OCI-LY3 (cell line): Measurements from ENCODE around the gene IFFO2.

Experiments
- H2AFZ ChIP-seq: fragments of 200-600, 300-600 bp; shearing (Covaris generic); 2 replicates; pipeline ENCODE4 v1.6.0; 2014; ENCODE audit warnings: antibody characterized with exemption, low read depth, low read length
- H3K27ac ChIP-seq: fragments of 200-600, 300-600 bp; sonication (generic); 2 replicates; pipeline ENCODE4 v1.5.1; 2014; ENCODE audit warnings: mild to moderate bottlenecking, low read length, moderate library complexity, mixed read lengths
- H3K27me3 ChIP-seq: fragments of 200-600, 300-600 bp; sonication (generic); 2 replicates; pipeline ENCODE4 v1.6.1; 2014; ENCODE audit warnings: low read depth, low read length, mixed read lengths
- H3K36me3 ChIP-seq: fragments of 200-600, 300-600 bp; sonication (generic); replicated peaks from 2 replicates; pipeline ENCODE3; 2014; ENCODE audit warnings: low read depth, low read length, mixed read lengths
- H3K4me1 ChIP-seq: fragments of 300-600, 200-600 bp; sonication (generic); 2 replicates; pipeline ENCODE4 v1.6.1; 2014; ENCODE audit warnings: low read length, mixed read lengths
- H3K4me2 ChIP-seq: fragments of 200-600, 300-600 bp; sonication (generic); 2 replicates; pipeline ENCODE4 v1.6.1; 2014; ENCODE audit warnings: low read length, mixed read lengths
- H3K4me3 ChIP-seq: fragments of 300-600, 200-600 bp; sonication (generic); 2 replicates; pipeline ENCODE4 v1.5.1; 2014; ENCODE audit warnings: antibody characterized with exemption, mild to moderate bottlenecking, low read length, moderate library complexity
- H3K79me2 ChIP-seq: fragments of 300-600, 200-600 bp; shearing (Covaris generic); 2 replicates; pipeline ENCODE4 v1.6.1; 2014; ENCODE audit warnings: mild to moderate bottlenecking, low read length, mixed read lengths
- H3K9ac ChIP-seq: fragments of 300-600, 200-600 bp; shearing (Covaris generic); 2 replicates; pipeline ENCODE4 v1.6.0; 2014; ENCODE audit warnings: mild to moderate bottlenecking, low read length, moderate library complexity
- H3K9me3 ChIP-seq: fragments of 200-600, 300-600 bp; shearing (Covaris generic); 2 replicates; pipeline ENCODE4 v1.6.1; 2014; ENCODE audit warnings: low read length, mixed read lengths; ENCODE audit not compliant: insufficient read depth
- H4K20me1 ChIP-seq: fragments of 200-600, 300-600 bp; sonication (generic); 2 replicates; pipeline ENCODE4 v1.6.1; 2016; ENCODE audit warnings: low read length, mixed read lengths; ENCODE audit not compliant: insufficient read depth
- CTCF ChIP-seq: fragments of 200-600, 300-600 bp; sonication (generic); IDR thresholded peaks from 2 replicates; pipeline ENCODE4 v1.5.1; 2014; ENCODE audit warnings: antibody characterized with exemption, low read length, low read depth
- EZH2phosphoT487 ChIP-seq: fragments of 200-600 bp; shearing (Covaris generic); IDR thresholded peaks from 2 replicates; pipeline ENCODE4 v1.6.1; 2018; ENCODE audit warnings: antibody characterized with exemption, mixed run types, low read depth

The IFFO2 gene

GRCh38 chr1:18926315-18927081, 30.0 kb downstream of the IFFO2 start:
- no peaks in the 10 kb centered on the region for H4K20me1 ChIP-seq
- H3K27me3 ChIP-seq, result peaks cover 27% of the 10 kb centered on the region; the same call in 1 of the 2 replicates
- no peaks in the 10 kb centered on the region for H3K36me3 ChIP-seq
- H3K79me2 ChIP-seq, result no peaks in the 10 kb centered on the region
- peak overlapping the region; percentile 52 for H3K4me3 ChIP-seq
- no peaks in the 10 kb centered on the region for H3K9me3 ChIP-seq
- peak overlapping the region; percentile 91 for H3K4me2 ChIP-seq
- TF ChIP-seq EZH2phosphoT487 (no peak), CTCF (no peak)
- H3K4me1 ChIP-seq, result peaks cover 38% of the 10 kb centered on the region
- H3K27ac ChIP-seq, result peak overlapping the region; percentile 53
- H3K9ac ChIP-seq, result peak overlapping the region; percentile 59
- no peak overlapping the region for H2AFZ ChIP-seq

GRCh38 chr1:18925279-18925678, 31.2 kb downstream of the IFFO2 start:
- H3K9me3 ChIP-seq, result no peaks in the 10 kb centered on the region
- no peaks in the 10 kb centered on the region for H3K79me2 ChIP-seq
- no peaks in the 10 kb centered on the region for H4K20me1 ChIP-seq
- H3K4me3 ChIP-seq, result no peak overlapping the region
- H3K4me2 ChIP-seq, result no peak overlapping the region
- peaks cover 32% of the 10 kb centered on the region for H3K27me3 ChIP-seq
- TF ChIP-seq EZH2phosphoT487, result no peak
- no peak for TF ChIP-seq CTCF
- no peak overlapping the region for H2AFZ ChIP-seq
- no peaks in the 10 kb centered on the region for H3K36me3 ChIP-seq
- no peak overlapping the region for H3K27ac ChIP-seq
- no peak overlapping the region for H3K9ac ChIP-seq
- peaks cover 38% of the 10 kb centered on the region for H3K4me1 ChIP-seq

- H3K4me1 ChIP-seq, result peaks cover 38% of the 10 kb centered on the region
- TF ChIP-seq EZH2phosphoT487 (no peak), CTCF (no peak)
- no peak overlapping the region for H3K4me2 ChIP-seq
- H3K4me3 ChIP-seq, result no peak overlapping the region
- no peak overlapping the region for H3K27ac ChIP-seq
- peaks cover 25% of the 10 kb centered on the region for H3K27me3 ChIP-seq
- no peak overlapping the region for H3K9ac ChIP-seq
- H4K20me1 ChIP-seq, result no peaks in the 10 kb centered on the region
- no peaks in the 10 kb centered on the region for H3K36me3 ChIP-seq
- H3K9me3 ChIP-seq, result no peaks in the 10 kb centered on the region
- H2AFZ ChIP-seq, result no peak overlapping the region
- no peaks in the 10 kb centered on the region for H3K79me2 ChIP-seq
Measured at GRCh38 chr1:18924221-18924691, 32.2 kb downstream of the IFFO2 start.

- no peak for TF ChIP-seq CTCF
- Histone ChIP-seq H3K9ac (no peak overlapping the region), H3K4me3 (no peak overlapping the region), H3K4me1 (peaks cover 38% of the 10 kb centered on the region), H4K20me1 (no peaks in the 10 kb centered on the region), H3K79me2 (no peaks in the 10 kb centered on the region), H3K27me3 (peaks cover 20% of the 10 kb centered on the region), H3K4me2 (no peak overlapping the region), H3K9me3 (no peaks in the 10 kb centered on the region), H3K36me3 (no peaks in the 10 kb centered on the region), H3K27ac (no peak overlapping the region), H2AFZ (no peak overlapping the region)
Measured at GRCh38 chr1:18923756-18924211, 32.7 kb downstream of the IFFO2 start.
